ENCODE data around the gene ZNF750. TPM values are rescaled to one million over a fixed set of nuclear protein-coding genes. Genes with fewer than 3 reads are reported as not detected.

ZNF750 gene
- polyA plus RNA-seq, 1 experiment: not detected

DNA sequence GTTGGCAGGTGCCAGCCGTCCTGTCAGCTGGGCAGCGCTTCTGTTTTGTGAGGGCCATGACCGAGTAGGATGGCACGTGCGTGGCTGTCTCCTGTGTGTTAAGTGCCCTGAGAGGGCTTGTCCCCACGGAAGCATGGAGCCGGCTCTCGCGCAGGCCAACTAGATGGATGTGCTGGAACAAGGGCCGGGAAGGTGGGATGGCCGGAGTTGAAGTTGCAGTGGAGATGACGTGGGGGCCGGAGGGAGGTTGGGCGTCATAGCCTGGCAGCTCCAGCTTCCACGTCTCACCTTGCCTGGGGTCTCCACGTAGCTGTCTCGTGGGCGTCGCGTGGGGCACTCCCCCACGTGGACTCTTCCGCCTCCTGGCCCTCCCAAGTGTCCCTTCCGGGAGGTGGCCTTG lies 60.3 kb downstream of the ZNF750 start:
- ChIA-PET CTCF (interaction anchor here (1.1 to 2.8 kb wide), 5 partner anchors 16 to 184 kb away, joined by 3 to 32 read pairs (median 4); no protein-coding TSS in a partner anchor), POLR2A (no interaction called here)
- no peaks in the 10 kb centered on the region for H3K27me3 ChIP-seq (ENCODE audit: control insufficient read depth, insufficient read depth, low read length)
- DNase-seq (ENCODE audit: low read depth): no peak
- H3K4me3 ChIP-seq (ENCODE audit: low read depth, low read length): no peak overlapping the region
- TF ChIP-seq, protein P1, sequence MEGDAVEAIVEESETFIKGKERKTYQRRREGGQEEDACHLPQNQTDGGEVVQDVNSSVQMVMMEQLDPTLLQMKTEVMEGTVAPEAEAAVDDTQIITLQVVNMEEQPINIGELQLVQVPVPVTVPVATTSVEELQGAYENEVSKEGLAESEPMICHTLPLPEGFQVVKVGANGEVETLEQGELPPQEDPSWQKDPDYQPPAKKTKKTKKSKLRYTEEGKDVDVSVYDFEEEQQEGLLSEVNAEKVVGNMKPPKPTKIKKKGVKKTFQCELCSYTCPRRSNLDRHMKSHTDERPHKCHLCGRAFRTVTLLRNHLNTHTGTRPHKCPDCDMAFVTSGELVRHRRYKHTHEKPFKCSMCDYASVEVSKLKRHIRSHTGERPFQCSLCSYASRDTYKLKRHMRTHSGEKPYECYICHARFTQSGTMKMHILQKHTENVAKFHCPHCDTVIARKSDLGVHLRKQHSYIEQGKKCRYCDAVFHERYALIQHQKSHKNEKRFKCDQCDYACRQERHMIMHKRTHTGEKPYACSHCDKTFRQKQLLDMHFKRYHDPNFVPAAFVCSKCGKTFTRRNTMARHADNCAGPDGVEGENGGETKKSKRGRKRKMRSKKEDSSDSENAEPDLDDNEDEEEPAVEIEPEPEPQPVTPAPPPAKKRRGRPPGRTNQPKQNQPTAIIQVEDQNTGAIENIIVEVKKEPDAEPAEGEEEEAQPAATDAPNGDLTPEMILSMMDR (IDR thresholded peaks at IDR 0.05; ENCODE audit: insufficient read depth, low read depth, low read length): no peak
- H3K36me3 ChIP-seq (ENCODE audit: control insufficient read depth, insufficient read depth, low read length): peaks cover 8% of the 10 kb centered on the region; the same call in 1 of the 2 replicates

Other genes with a start within 250 kb of the ZNF750 start
- 116 and 141 TPM in 2 replicates for gene WDR45B, start 191.6 kb downstream of the ZNF750 start, polyA plus RNA-seq (2011; rRNA removed)
- 4.9 and 9.4 TPM in 2 replicates for gene RAB40B, start 141.3 kb downstream of the ZNF750 start, polyA plus RNA-seq (2011; rRNA removed)
- gene FN3KRP, start 123.3 kb downstream of the ZNF750 start, polyA plus RNA-seq (2011; rRNA removed): 24.0 and 24.9 TPM in 2 replicates
- gene FN3K, start 104.4 kb downstream of the ZNF750 start, polyA plus RNA-seq (2011; rRNA removed): 1.1 and 1.2 TPM in 2 replicates
- 18.4 and 38.6 TPM in 2 replicates for gene TBCD, start 88.0 kb downstream of the ZNF750 start, polyA plus RNA-seq (2011; rRNA removed)
- 31.2 and 63.2 TPM in 2 replicates for gene METRNL, start 239.6 kb upstream of the ZNF750 start, polyA plus RNA-seq (2011; rRNA removed)

All from BJ (cell line).